GM12864 (cell line): Measurements from ENCODE around the gene TEAD1.

Experiments
- DNase-seq: peaks from one replicate; pipeline ENCODE4 v3.0.0-alpha.2; 2011; ENCODE audit warnings: low read depth
- H3K4me3 ChIP-seq: 2 replicates; pipeline ENCODE4 v1.5.1; 2011; ENCODE audit warnings: mild to moderate bottlenecking, low read depth, low read length, control low read depth
- TF ChIP-seq, protein P1 (sequence below): IDR thresholded peaks from 2 replicates; pipeline ENCODE4 v1.5.1; 2011; ENCODE audit warnings: low read depth, mild to moderate bottlenecking, moderate library complexity, low read length, control low read depth, inconsistent platforms; ENCODE audit errors: missing control alignments

The TEAD1 gene

GRCh38 chr11:12831471-12832202 lies 157.4 kb downstream of the TEAD1 start:
- no peak for DNase-seq
- TF ChIP-seq, protein P1, sequence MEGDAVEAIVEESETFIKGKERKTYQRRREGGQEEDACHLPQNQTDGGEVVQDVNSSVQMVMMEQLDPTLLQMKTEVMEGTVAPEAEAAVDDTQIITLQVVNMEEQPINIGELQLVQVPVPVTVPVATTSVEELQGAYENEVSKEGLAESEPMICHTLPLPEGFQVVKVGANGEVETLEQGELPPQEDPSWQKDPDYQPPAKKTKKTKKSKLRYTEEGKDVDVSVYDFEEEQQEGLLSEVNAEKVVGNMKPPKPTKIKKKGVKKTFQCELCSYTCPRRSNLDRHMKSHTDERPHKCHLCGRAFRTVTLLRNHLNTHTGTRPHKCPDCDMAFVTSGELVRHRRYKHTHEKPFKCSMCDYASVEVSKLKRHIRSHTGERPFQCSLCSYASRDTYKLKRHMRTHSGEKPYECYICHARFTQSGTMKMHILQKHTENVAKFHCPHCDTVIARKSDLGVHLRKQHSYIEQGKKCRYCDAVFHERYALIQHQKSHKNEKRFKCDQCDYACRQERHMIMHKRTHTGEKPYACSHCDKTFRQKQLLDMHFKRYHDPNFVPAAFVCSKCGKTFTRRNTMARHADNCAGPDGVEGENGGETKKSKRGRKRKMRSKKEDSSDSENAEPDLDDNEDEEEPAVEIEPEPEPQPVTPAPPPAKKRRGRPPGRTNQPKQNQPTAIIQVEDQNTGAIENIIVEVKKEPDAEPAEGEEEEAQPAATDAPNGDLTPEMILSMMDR: no peak
- no peak overlapping the region for H3K4me3 ChIP-seq

GRCh38 chr11:12832480-12833224 lies 158.4 kb downstream of the TEAD1 start:
- H3K4me3 ChIP-seq: no peak overlapping the region
- DNase-seq: no peak
- TF ChIP-seq, protein P1: no peak

- TF ChIP-seq, protein P1: no peak
- DNase-seq: no peak
- no peak overlapping the region for H3K4me3 ChIP-seq
These were observed 159.9 kb downstream of the TEAD1 start for GRCh38 chr11:12834166-12834565.

DNA sequence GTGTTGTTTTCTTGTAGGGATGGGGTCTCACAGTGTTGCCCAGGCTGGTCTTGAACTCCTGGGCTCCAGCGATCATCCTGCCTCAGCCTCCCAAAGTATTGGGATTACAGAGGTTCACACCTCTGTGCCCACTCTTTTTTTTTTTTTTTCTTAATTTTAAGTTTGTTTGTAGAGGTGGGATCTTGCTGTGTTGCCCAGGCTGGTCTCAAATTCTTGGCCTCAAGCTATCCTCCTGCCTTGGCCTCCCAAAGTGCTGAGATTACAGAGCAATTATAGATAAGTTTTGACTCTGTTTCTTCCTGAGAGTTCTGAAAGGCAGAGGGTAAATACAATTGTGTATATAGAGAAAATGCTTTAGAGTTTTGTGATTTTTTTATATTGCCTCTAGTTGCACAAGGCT lies 160.4 kb downstream of the TEAD1 start:
- no peak overlapping the region for H3K4me3 ChIP-seq
- no peak for DNase-seq
- TF ChIP-seq, protein P1: no peak

- TF ChIP-seq, protein P1: no peak
- no peak for DNase-seq
- H3K4me3 ChIP-seq: no peak overlapping the region
These were observed 161.1 kb downstream of the TEAD1 start for GRCh38 chr11:12835286-12835685.

DNA sequence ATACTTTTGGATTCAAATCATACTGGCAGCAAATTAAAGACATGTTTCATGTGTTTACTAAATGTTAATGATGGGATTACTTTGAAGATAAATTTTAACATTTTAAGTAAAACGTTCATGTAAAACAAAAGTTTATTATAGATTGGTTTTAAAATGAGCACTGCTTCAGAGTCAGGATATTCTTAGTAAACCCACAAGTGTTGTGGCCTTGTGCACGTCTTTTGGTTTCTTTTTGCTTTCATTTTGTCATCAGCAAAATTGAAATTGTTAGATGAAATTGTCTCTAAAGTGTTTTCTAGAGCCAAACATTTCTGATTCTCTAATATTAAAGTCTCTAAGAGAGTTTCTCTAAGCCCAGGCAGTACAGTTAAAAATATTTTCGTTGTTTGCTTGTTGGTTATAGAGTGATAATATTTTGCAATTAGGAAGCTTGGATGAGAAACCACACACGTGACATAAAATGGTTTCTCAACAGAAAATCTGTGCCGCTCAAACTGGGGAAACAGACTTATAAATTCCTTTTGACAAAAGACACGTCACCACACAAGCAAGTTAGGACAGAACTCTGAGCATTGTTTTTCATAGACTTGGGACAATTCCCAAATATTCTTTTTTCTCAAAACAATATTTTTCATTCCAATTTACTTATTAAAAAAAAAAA lies 164.4 kb downstream of the TEAD1 start:
- no peak for DNase-seq
- TF ChIP-seq, protein P1: no peak
- H3K4me3 ChIP-seq: no peak overlapping the region; the same call in 1 of the 2 replicates
